A673 (cell line): Measurements from ENCODE around the gene LRRFIP1.

Source experiments
- EZH2 ChIP-seq: fragments of 200-600 bp; sonication (generic); IDR thresholded peaks from 2 replicates; pipeline ENCODE4 v1.6.1; 2017; ENCODE audit warnings: borderline replicate concordance, low read depth, mild to moderate bottlenecking, mixed read lengths, antibody characterized with exemption, low read length; ENCODE audit not compliant: poor library complexity, severe bottlenecking
- TF ChIP-seq, protein P1 (sequence below): fragments of 300-800, 200-600 bp; sonication (generic); conservative IDR thresholded peaks from 2 replicates; pipeline ENCODE4 v1.5.1; 2017; ENCODE audit warnings: low read depth, mild to moderate bottlenecking, antibody characterized with exemption, low read length, moderate library complexity, mixed read lengths

DNA sequence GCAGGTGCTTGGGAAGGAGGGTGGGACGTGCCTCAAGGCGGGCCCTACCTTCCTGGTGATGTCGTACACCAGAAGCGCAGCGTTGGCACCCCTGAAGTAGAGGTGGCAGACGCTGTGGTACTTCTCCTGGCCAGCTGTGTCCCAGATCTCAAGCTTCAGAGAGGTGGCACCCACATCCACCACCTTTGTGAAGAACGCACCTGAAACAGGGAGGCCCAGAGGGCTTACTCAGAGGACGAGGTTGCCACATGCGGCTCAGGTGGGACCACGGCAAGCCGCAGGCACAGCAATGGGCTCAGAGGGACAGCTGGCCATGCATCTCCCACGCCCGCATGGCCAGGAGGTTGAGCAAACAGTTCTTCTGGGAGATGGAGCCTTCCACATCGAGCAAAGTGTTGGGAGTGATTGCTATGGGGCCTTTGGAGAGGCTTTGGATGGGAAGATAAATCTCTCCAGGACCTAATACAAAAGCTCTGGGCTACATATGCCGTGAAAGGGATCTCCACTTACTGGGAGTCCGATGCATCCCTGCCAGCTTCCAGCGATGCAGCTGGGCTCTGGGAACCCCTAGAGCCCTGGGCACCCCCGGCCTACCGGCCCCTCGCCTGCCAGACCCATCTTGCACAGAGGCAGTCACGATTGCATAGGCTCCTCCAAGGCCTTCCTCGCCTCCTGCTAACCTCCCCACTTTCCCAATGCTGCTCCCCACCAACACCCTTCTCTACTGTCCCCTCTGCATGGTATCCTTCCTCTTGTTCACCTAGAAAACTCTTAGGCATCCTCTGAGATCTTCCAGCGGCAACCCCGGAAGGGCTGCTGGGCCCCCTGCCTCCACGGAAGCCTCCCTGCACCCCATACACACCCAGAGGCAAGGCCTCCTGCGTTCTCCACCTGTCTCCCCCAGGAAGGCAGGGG is 49.2 kb upstream of the LRRFIP1 start:
- TF ChIP-seq, protein P1, sequence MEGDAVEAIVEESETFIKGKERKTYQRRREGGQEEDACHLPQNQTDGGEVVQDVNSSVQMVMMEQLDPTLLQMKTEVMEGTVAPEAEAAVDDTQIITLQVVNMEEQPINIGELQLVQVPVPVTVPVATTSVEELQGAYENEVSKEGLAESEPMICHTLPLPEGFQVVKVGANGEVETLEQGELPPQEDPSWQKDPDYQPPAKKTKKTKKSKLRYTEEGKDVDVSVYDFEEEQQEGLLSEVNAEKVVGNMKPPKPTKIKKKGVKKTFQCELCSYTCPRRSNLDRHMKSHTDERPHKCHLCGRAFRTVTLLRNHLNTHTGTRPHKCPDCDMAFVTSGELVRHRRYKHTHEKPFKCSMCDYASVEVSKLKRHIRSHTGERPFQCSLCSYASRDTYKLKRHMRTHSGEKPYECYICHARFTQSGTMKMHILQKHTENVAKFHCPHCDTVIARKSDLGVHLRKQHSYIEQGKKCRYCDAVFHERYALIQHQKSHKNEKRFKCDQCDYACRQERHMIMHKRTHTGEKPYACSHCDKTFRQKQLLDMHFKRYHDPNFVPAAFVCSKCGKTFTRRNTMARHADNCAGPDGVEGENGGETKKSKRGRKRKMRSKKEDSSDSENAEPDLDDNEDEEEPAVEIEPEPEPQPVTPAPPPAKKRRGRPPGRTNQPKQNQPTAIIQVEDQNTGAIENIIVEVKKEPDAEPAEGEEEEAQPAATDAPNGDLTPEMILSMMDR: no peak
- TF ChIP-seq EZH2: no peak
